LoVo (cell line): ENCODE results near the gene VRK3.
"Not testable (repeated sequence)": the region's sequence is repeated elsewhere in the genome, so short reads cannot be mapped to it uniquely, and the experiment has no call there.

Experiments used
- DNase-seq: peaks from one replicate; pipeline ENCODE4 v3.0.0-alpha.2; 2016; ENCODE audit warnings: low spot score

The VRK3 gene

GRCh38 chr19:50025022-50025793 is at the start of gene VRK3:
TSS of gene VRK3 (minus strand) at chr19:50025372. CDS start at chr19:50016162, 9,210 bp downstream.
- peak; percentile 100 for DNase-seq

- DNase-seq, result not testable (repeated sequence)
Measured at GRCh38 chr19:50068382-50068781, 43.2 kb upstream of the VRK3 start.

GRCh38 chr19:50067575-50067974 is 42.4 kb upstream of the VRK3 start:
- DNase-seq, result no peak

GRCh38 chr19:50065938-50066337 is 40.8 kb upstream of the VRK3 start:
- no peak for DNase-seq

- no peak for DNase-seq
Measured at GRCh38 chr19:50061650-50062049, 36.5 kb upstream of the VRK3 start.

- DNase-seq, result no peak
Measured at GRCh38 chr19:50060107-50060506, 34.9 kb upstream of the VRK3 start.

GRCh38 chr19:50059045-50059444 is 33.9 kb upstream of the VRK3 start:
- DNase-seq, result no peak

GRCh38 chr19:50058425-50058824 is 33.3 kb upstream of the VRK3 start:
- no peak for DNase-seq

- no peak for DNase-seq
Measured at GRCh38 chr19:50053119-50053518, 27.9 kb upstream of the VRK3 start.

GRCh38 chr19:50051964-50052363 is 26.8 kb upstream of the VRK3 start:
- DNase-seq, result no peak

- not testable (repeated sequence) for DNase-seq
Measured at GRCh38 chr19:50051228-50051895, 26.2 kb upstream of the VRK3 start.

- DNase-seq, result peak; percentile 69
Measured at GRCh38 chr19:50050406-50051227, 25.4 kb upstream of the VRK3 start.

GRCh38 chr19:50047671-50048070 is 22.5 kb upstream of the VRK3 start:
- DNase-seq, result no peak

- DNase-seq, result no peak
Measured at GRCh38 chr19:50046649-50047503, 21.7 kb upstream of the VRK3 start.

- no peak for DNase-seq
Measured at GRCh38 chr19:50044922-50045321, 19.8 kb upstream of the VRK3 start.

GRCh38 chr19:50043967-50044366 is 18.8 kb upstream of the VRK3 start:
- DNase-seq, result no peak

GRCh38 chr19:50042363-50043024 is 17.3 kb upstream of the VRK3 start:
- no peak for DNase-seq

- DNase-seq, result no peak
Measured at GRCh38 chr19:50040967-50041366, 15.8 kb upstream of the VRK3 start.

- no peak for DNase-seq
Measured at GRCh38 chr19:50039968-50040367, 14.8 kb upstream of the VRK3 start.

- DNase-seq, result no peak
Measured at GRCh38 chr19:50036908-50037307, 11.7 kb upstream of the VRK3 start.

GRCh38 chr19:50030937-50031336 is 5.8 kb upstream of the VRK3 start:
- no peak for DNase-seq
